Astrocyte (in vitro differentiated cells and primary cell): ENCODE results near the gene RPP14. TPM values are rescaled to one million over a fixed set of nuclear protein-coding genes. Genes with fewer than 3 reads are reported as not detected.
A peak's percentile ranks its signal among the peaks of the same experiment; 100 is the strongest.

Source experiments
- DNase-seq: peaks from one replicate; pipeline ENCODE4 v3.0.0-alpha.2; 2010; ENCODE audit warnings: low read depth
- FAIRE-seq: peaks from 2 replicates; lab custom pipeline; 2011; peaks lifted over from hg19 to GRCh38; lab: Jason Lieb, UNC
- H2AFZ ChIP-seq: 2 replicates; pipeline ENCODE4 v1.6.0; 2012; ENCODE audit warnings: low read depth, low read length, inconsistent platforms
- H3K27ac ChIP-seq: 2 replicates; pipeline ENCODE4 v1.5.1; 2011; ENCODE audit warnings: low read depth, low read length, inconsistent platforms
- H3K27me3 ChIP-seq: 2 replicates; pipeline ENCODE4 v1.6.0; 2011; ENCODE audit warnings: low read length, inconsistent platforms; ENCODE audit not compliant: insufficient read depth
- H3K36me3 ChIP-seq: 2 replicates; pipeline ENCODE4 v1.5.1; 2011; ENCODE audit warnings: low read length, inconsistent platforms; ENCODE audit not compliant: insufficient read depth
- H3K4me1 ChIP-seq: 2 replicates; pipeline ENCODE4 v1.5.1; 2011; ENCODE audit warnings: low read length, inconsistent platforms; ENCODE audit not compliant: insufficient read depth
- H3K4me2 ChIP-seq: 2 replicates; pipeline ENCODE4 v1.6.0; 2012; ENCODE audit warnings: low read length, inconsistent platforms
- H3K4me3 ChIP-seq: 2 replicates; pipeline ENCODE4 v1.5.1; 2011; ENCODE audit warnings: low read depth, mild to moderate bottlenecking, low read length, inconsistent platforms; ENCODE audit not compliant: insufficient read depth
- H3K79me2 ChIP-seq: 2 replicates; pipeline ENCODE4 v1.6.0; 2012; ENCODE audit warnings: mild to moderate bottlenecking, low read length, inconsistent platforms; ENCODE audit not compliant: insufficient read depth
- H3K9ac ChIP-seq: 2 replicates; pipeline ENCODE4 v1.6.0; 2012; ENCODE audit warnings: mild to moderate bottlenecking, low read length, inconsistent platforms
- H3K9me3 ChIP-seq: 2 replicates; pipeline ENCODE4 v1.5.1; 2012; ENCODE audit warnings: low read depth, mild to moderate bottlenecking, low read length, inconsistent platforms; ENCODE audit not compliant: insufficient read depth
- H4K20me1 ChIP-seq: 2 replicates; pipeline ENCODE4 v1.6.0; 2012; ENCODE audit warnings: low read length, inconsistent platforms; ENCODE audit not compliant: insufficient read depth
- H3K27ac Mint-ChIP-seq: one replicate; pipeline ENCODE4 v1.8.0; 2021; ENCODE audit warnings: mild to moderate bottlenecking, mixed read lengths; ENCODE audit not compliant: unreplicated experiment
- H3K27me3 Mint-ChIP-seq: one replicate; pipeline ENCODE4 v1.8.0; 2021; ENCODE audit warnings: low read depth, mixed read lengths; ENCODE audit not compliant: unreplicated experiment
- H3K36me3 Mint-ChIP-seq: one replicate; pipeline ENCODE4 v1.8.0; 2021; ENCODE audit warnings: low read depth, mixed read lengths; ENCODE audit not compliant: unreplicated experiment
- H3K4me1 Mint-ChIP-seq: one replicate; pipeline ENCODE4 v1.8.0; 2021; ENCODE audit warnings: low read depth, mixed read lengths; ENCODE audit not compliant: unreplicated experiment
- H3K4me3 Mint-ChIP-seq: one replicate; pipeline ENCODE4 v1.8.0; 2021; ENCODE audit warnings: mild to moderate bottlenecking, moderate library complexity, mixed read lengths; ENCODE audit not compliant: unreplicated experiment
- H3K9me3 Mint-ChIP-seq: one replicate; pipeline ENCODE4 v1.8.0; 2021; ENCODE audit warnings: mild to moderate bottlenecking, mixed read lengths; ENCODE audit not compliant: unreplicated experiment
- CTCF ChIP-seq: IDR thresholded peaks from 2 replicates; pipeline ENCODE4 v1.5.1; 2011; ENCODE audit warnings: low read depth, mild to moderate bottlenecking, inconsistent platforms, low read length, moderate library complexity; ENCODE audit not compliant: insufficient read depth
- EZH2 ChIP-seq: IDR thresholded peaks from 2 replicates; pipeline ENCODE4 v1.6.1; 2012; ENCODE audit warnings: mild to moderate bottlenecking, low read length, inconsistent platforms; ENCODE audit not compliant: insufficient read depth
- total RNA-seq: library from RNA; stranded (reverse); gene quantifications from 2 replicates; pipeline ENCODE4 v1.2.1, GENCODE V29; 2021

RPP14 gene
- total RNA-seq, 1 donor from 2014 or later = 22.2 TPM

- DNase-seq (peak; percentile 58), FAIRE-seq (no peak)
- H3K4me3 ChIP-seq = no peak overlapping the region
- H3K36me3 ChIP-seq = no peaks in the 10 kb centered on the region
- H4K20me1 ChIP-seq = peaks cover 13% of the 10 kb centered on the region
- no peaks in the 10 kb centered on the region for H3K27me3 Mint-ChIP-seq
- no peak overlapping the region for H3K27ac Mint-ChIP-seq
- no peaks in the 10 kb centered on the region for H3K27me3 ChIP-seq
- H3K4me2 ChIP-seq = no peak overlapping the region
- H3K79me2 ChIP-seq = peaks cover 32% of the 10 kb centered on the region
- no peak overlapping the region for H3K4me3 Mint-ChIP-seq
- no peaks in the 10 kb centered on the region for H3K9me3 ChIP-seq
- no peak overlapping the region for H3K27ac ChIP-seq
- H3K4me1 Mint-ChIP-seq = peaks cover 8% of the 10 kb centered on the region
- peaks cover 2% of the 10 kb centered on the region for H3K36me3 Mint-ChIP-seq
- H2AFZ ChIP-seq = no peak overlapping the region
- no peaks in the 10 kb centered on the region for H3K9me3 Mint-ChIP-seq
- H3K4me1 ChIP-seq = no peaks in the 10 kb centered on the region
- TF ChIP-seq EZH2 (no peak), CTCF (no peak)
- no peak overlapping the region for H3K9ac ChIP-seq
These were observed 60.7 kb downstream of the RPP14 start for GRCh38 chr3:58366699-58367098.

GRCh38 chr3:58369038-58369437 lies 63.0 kb downstream of the RPP14 start:
- no peak overlapping the region for H3K4me2 ChIP-seq
- H3K36me3 Mint-ChIP-seq = peaks cover 4% of the 10 kb centered on the region
- no peak overlapping the region for H2AFZ ChIP-seq
- FAIRE-seq (no peak), DNase-seq (no peak)
- peaks cover 10% of the 10 kb centered on the region for H4K20me1 ChIP-seq
- H3K36me3 ChIP-seq = no peaks in the 10 kb centered on the region
- no peak overlapping the region for H3K4me3 ChIP-seq
- H3K4me3 Mint-ChIP-seq = no peak overlapping the region
- H3K27ac Mint-ChIP-seq = no peak overlapping the region
- no peaks in the 10 kb centered on the region for H3K9me3 ChIP-seq
- TF ChIP-seq EZH2 (no peak), CTCF (no peak)
- peaks cover 8% of the 10 kb centered on the region for H3K4me1 Mint-ChIP-seq
- H3K9me3 Mint-ChIP-seq = no peaks in the 10 kb centered on the region
- H3K79me2 ChIP-seq = peaks cover 22% of the 10 kb centered on the region
- H3K4me1 ChIP-seq = no peaks in the 10 kb centered on the region
- no peaks in the 10 kb centered on the region for H3K27me3 Mint-ChIP-seq
- no peak overlapping the region for H3K27ac ChIP-seq
- H3K9ac ChIP-seq = no peak overlapping the region
- H3K27me3 ChIP-seq = no peaks in the 10 kb centered on the region

Other genes with a start within 250 kb of the RPP14 start
- not detected in 2 replicates for gene DNASE1L3, start 95.3 kb upstream of the RPP14 start, total RNA-seq
- gene ABHD6, start 68.5 kb upstream of the RPP14 start, total RNA-seq = 3.8 and 3.9 TPM in 2 replicates
- 7.3 and 7.7 TPM in 2 replicates for gene HTD2, start 275 bp downstream of the RPP14 start, total RNA-seq
- 10.3 and 10.5 TPM in 2 replicates for gene PXK, start 26.6 kb downstream of the RPP14 start, total RNA-seq
- gene PDHB, start 127.6 kb downstream of the RPP14 start, total RNA-seq = 87.7 and 95.7 TPM in 2 replicates
- 7.9 and 10.0 TPM in 2 replicates for gene KCTD6, start 185.9 kb downstream of the RPP14 start, total RNA-seq
- 2.2 and 2.7 TPM in 2 replicates for gene ACOX2, start 230.9 kb downstream of the RPP14 start, total RNA-seq